ENCODE data around the gene SMARCD2. TPM values are rescaled to one million over a fixed set of nuclear protein-coding genes. Genes with fewer than 3 reads are reported as not detected.
A peak's percentile ranks its signal among the peaks of the same experiment; 100 is the strongest.
"Not testable (repeated sequence)": the region's sequence is repeated elsewhere in the genome, so short reads cannot be mapped to it uniquely, and the experiment has no call there.

SMARCD2 gene
- total RNA-seq, result 100 to 1,000 TPM; 111 to 161 (median 133) TPM

DNA sequence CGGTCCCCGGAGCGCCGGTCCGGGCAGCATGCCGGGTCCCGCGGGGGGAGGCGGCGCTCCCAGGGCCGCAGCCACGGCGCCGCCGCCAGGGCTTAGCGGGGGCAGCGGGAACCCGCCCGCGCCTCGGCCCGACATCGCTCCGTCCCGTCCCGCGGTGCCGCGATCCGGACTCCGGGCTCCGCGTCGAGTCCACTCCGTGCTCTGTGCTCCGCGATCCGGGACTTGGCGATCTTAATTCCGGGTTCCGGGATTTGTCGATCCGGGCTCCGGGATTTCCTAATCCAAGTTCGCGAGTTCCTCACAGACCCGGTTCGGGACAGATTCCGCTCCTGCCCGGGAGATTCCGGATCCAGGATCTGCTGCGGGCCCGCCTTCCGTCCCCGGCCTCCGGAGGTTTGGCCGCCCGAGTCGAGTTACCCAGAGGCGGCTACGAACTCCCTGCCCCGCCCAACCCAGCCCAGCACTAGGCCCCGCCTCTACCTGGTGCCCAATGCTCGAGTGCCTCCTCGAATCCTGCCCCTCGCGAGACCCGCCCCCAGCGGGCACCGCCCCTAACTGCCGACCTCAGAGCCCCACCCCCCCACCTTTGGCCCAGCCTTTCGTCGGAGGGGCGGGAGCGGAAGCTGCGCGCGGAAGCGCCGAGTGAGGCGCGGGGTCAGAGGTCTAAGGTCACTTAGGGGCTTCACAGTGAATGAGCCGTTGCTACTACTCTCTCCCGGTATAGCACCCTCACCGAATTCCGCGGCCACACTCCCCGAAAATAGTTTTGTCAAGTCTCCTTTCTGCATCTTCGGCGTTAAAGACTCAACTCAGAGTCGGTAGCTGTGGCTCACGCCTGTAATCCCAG lies at the start of gene SMARCD2:
Gene SMARCD2, minus strand, starts transcription at position 146 of the 847 bp plus-strand sequence. Its CDS starts 11 bp downstream, at position 135.
- H3K27me3 ChIP-seq, result no peaks in the 10 kb centered on the region
- TF ChIP-seq CTCF (IDR thresholded peaks at IDR 0.05) (peak in 2 of 6 experiments; percentile 14 to 48), POLR2A (IDR thresholded peaks at IDR 0.05) (peak in 3 of 4 donors; percentile 49 to 91 (median 50))
- H3K4me3 ChIP-seq, result peak within 1 kb of the TSS; percentile 77 to 95 (median 92)
- 0% methylated on average over 6 to 12 of the region's 92 CpGs for WGBS, 2 donors
- intact Hi-C loops (cut with DNase I), result no loop called here
- H3K4me1 ChIP-seq, result peaks cover 35 to 50% (median 38%) of the 10 kb centered on the region in 3 donors
- peak; percentile 88 for DNase-seq
- H3K9me3 ChIP-seq, result no peaks in the 10 kb centered on the region
- H3K36me3 ChIP-seq, result no peaks in the 10 kb centered on the region
- peak within 1 kb of the TSS; percentile 92 to 97 (median 96) for H3K27ac ChIP-seq

DNA sequence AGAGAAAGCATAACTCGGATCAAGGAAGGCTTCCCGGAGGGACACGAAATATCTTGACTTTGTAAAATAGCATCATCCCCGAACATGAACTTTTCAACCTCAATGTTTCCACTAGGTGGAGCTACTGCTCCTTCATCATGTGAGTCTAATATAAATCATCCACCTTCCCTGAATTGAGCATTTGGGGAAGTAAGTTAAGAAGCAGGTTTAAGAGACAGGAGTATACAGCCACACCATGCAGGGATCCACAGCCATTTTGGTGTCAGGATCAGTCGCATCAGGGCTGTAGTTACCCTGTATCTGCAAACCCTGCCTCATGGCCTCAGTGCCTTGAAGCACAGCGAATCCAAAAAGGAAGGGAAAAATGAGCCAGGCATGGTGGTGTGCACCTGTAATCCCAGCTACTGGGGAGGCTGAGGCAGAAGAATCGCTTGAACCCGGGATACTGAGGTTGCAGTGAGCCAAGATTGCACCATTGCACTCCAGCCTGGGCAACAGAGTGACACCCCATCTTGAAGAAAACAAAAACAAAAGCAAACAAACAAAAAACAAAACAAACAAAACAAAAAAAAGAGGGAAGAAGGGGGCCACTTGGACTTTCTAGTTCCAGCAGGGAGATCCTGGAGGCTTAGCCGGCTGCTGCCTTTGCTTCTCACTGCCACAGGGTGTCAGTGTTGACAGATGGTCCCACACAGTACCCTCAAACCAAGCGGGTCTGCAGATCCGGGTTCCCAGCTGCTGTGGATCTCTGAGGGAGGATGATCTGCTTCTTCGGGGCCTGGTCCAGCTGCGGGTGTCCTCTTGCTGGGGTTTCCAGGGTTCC lies 46.8 kb upstream of the SMARCD2 start:
- H3K36me3 ChIP-seq; H3K4me3 ChIP-seq; H3K9me3 ChIP-seq; H3K27me3 ChIP-seq; H3K4me1 ChIP-seq; intact Hi-C loops (cut with DNase I); DNase-seq; H3K27ac ChIP-seq: not testable (repeated sequence)
- peak; percentile 9 to 52 (median 31) for TF ChIP-seq CTCF (IDR thresholded peaks at IDR 0.05)
- WGBS, 2 donors, result 19 to 23% methylated on average over 11 of the region's 13 CpGs

- intact Hi-C loops (cut with DNase I); H3K4me3 ChIP-seq; H3K4me1 ChIP-seq; H3K36me3 ChIP-seq; H3K27ac ChIP-seq; H3K27me3 ChIP-seq; DNase-seq; H3K9me3 ChIP-seq: not testable (repeated sequence)
- WGBS, 2 donors, result 75 to 85% methylated on average over 7 to 8 of the region's 11 CpGs
Measured at GRCh38 chr17:63885119-63885518, 42.6 kb upstream of the SMARCD2 start.

- H3K9me3 ChIP-seq; DNase-seq; H3K4me3 ChIP-seq; H3K4me1 ChIP-seq; intact Hi-C loops (cut with DNase I); H3K27ac ChIP-seq; H3K36me3 ChIP-seq; H3K27me3 ChIP-seq: not testable (repeated sequence)
- 69 to 73% methylated on average over 5 to 6 of the region's 9 CpGs for WGBS, 2 donors
Measured at GRCh38 chr17:63882626-63883126, 40.2 kb upstream of the SMARCD2 start.

DNA sequence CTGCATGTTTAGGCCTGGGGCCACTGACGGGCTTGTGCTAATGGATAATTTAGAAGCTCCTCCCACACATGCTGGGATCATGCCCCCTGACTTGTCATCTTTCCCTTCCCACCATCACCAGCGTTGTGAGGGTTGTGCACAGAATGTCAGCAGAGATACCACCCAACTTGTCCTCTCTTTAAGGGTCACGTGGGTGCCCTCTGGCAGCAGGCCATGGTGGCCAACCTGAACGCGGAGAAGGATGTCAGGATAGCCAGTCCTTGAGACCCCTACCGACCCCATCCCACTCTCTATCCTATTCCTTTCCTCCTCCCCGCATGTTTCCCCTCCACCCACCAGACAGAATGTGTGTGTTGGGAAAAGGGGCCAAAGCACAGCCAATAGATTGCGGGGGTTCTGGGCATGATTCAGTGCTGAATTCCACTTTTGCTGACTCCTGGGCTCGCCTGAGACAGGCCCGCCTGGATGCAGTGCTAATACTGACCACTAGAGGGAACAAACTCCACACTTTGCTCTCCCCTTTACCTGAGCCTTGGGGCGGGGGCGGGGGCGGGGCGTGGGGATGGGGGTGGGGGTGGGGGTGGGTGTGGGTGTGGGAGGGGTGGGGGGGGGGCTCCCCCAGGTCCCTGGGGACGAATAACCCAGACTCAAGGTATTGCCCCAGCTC lies 39.6 kb upstream of the SMARCD2 start, which contains the start of gene GH2:
Gene GH2, minus strand, starts transcription at position 10 of the 667 bp plus-strand sequence. CDS start 143 bp downstream, outside the sequence.
- H3K4me1 ChIP-seq, result no peaks in the 10 kb centered on the region
- H3K27ac ChIP-seq, result no peak within 1 kb of the TSS
- no peaks in the 10 kb centered on the region for H3K9me3 ChIP-seq
- H3K27me3 ChIP-seq, result peaks cover 0 to 11% (median 0%) of the 10 kb centered on the region in 4 donors
- no peaks in the 10 kb centered on the region for H3K36me3 ChIP-seq
- intact Hi-C loops (cut with DNase I), result no loop called here
- WGBS, 2 donors, result 44 to 52% methylated on average over 2 to 10 of the region's 15 CpGs
- DNase-seq, result no peak
- no peak within 1 kb of the TSS for H3K4me3 ChIP-seq
- TF ChIP-seq POLR2A (IDR thresholded peaks at IDR 0.05) (no peak), CTCF (IDR thresholded peaks at IDR 0.05) (peak; percentile 44 to 62 (median 54))

GRCh38 chr17:63881337-63881736 lies 38.9 kb upstream of the SMARCD2 start:
- DNase-seq; H3K4me1 ChIP-seq; intact Hi-C loops (cut with DNase I); H3K27ac ChIP-seq; H3K9me3 ChIP-seq; H3K4me3 ChIP-seq; H3K36me3 ChIP-seq: not testable (repeated sequence)
- 39 to 85% methylated on average over 7 to 9 of the region's 11 CpGs for WGBS, 2 donors
- peaks cover 0 to 16% (median 0%) of the 10 kb centered on the region in 4 donors for H3K27me3 ChIP-seq
